SK-N-SH (cell line): ENCODE measurements around the gene ZNF317. TPM values are rescaled to one million over a fixed set of nuclear protein-coding genes. Genes with fewer than 3 reads are reported as not detected.

ENCODE experiments used
- CTCF ChIA-PET: fragments of 300-600, 350-600 bp; formaldehyde crosslinking; extraction: SDS; loops from one replicate; lab custom pipeline; 2021; lab: Yijun Ruan, JAX
- POLR2A ChIA-PET: fragments of 350-600 bp; sonication (Branson Sonifier 250); formaldehyde crosslinking; extraction: SDS; loops from one replicate; lab custom pipeline; 2020; ENCODE audit warnings: antibody characterized with exemption, inconsistent platforms; lab: Yijun Ruan, JAX
- DNase-seq: peaks from one replicate; pipeline ENCODE4 v3.0.0; 2012
- H2AFZ ChIP-seq: fragments of 200-600 bp; sonication (generic); 2 replicates; pipeline ENCODE4 v1.8.1; 2016; ENCODE audit warnings: antibody characterized with exemption, mild to moderate bottlenecking, low read depth
- H3F3A ChIP-seq: fragments of 200-600 bp; sonication (generic); replicated peaks from 2 replicates; pipeline ENCODE3; 2016; ENCODE audit warnings: antibody characterized with exemption, mild to moderate bottlenecking; ENCODE audit not compliant: insufficient read depth
- H3K27ac ChIP-seq, 2 experiments: fragments of 200-500 bp in 1 of 2; fragments of 200-600 bp in 1 of 2; sonication (Bioruptor generic) in 1 of 2; sonication (generic), shearing (Covaris generic) in 1 of 2; 2 replicates each; pipeline versions ENCODE4 v1.5.1 to v1.6.1; 2014 to 2016; ENCODE audit warnings: low read depth in 2 of 2, inconsistent platforms in 1 of 2, low read length in 1 of 2, mild to moderate bottlenecking in 1 of 2, mixed read lengths in 1 of 2
- H3K27me3 ChIP-seq: fragments of 200-600 bp; sonication (generic), shearing (Covaris generic); 2 replicates; pipeline ENCODE4 v1.6.1; 2016; ENCODE audit warnings: mixed run types; ENCODE audit not compliant: insufficient read depth
- H3K36me3 ChIP-seq, 2 experiments: fragments of 200-500 bp in 1 of 2; fragments of 200-600 bp in 1 of 2; sonication (Bioruptor generic) in 1 of 2; sonication (generic) in 1 of 2; replicated peaks in 1 of 2; 2 replicates each; pipeline versions ENCODE3 to v1.5.1; 2014 to 2016; ENCODE audit warnings: low read length in 1 of 2, mild to moderate bottlenecking in 1 of 2; ENCODE audit not compliant: insufficient read depth in 2 of 2, control insufficient read depth in 1 of 2
- H3K4me1 ChIP-seq, 2 experiments: fragments of 200-500 bp in 1 of 2; fragments of 200-600 bp in 1 of 2; sonication (Bioruptor generic) in 1 of 2; sonication (generic), shearing (Covaris generic) in 1 of 2; 2 replicates each; pipeline versions ENCODE4 v1.5.1 to v1.6.1; 2014 to 2016; ENCODE audit warnings: low read depth in 1 of 2, low read length in 1 of 2, mixed run types in 1 of 2; ENCODE audit not compliant: insufficient read depth in 2 of 2, control insufficient read depth in 1 of 2
- H3K4me2 ChIP-seq: fragments of 200-600 bp; sonication (generic), shearing (Covaris generic); 2 replicates; pipeline ENCODE4 v1.6.1; 2017; ENCODE audit warnings: mixed run types
- H3K4me3 ChIP-seq, 2 experiments: fragments of 200-500 bp in 1 of 2; fragments of 200-600 bp in 1 of 2; sonication (Bioruptor generic) in 1 of 2; sonication (generic), shearing (Covaris generic) in 1 of 2; 2 replicates each; pipeline versions ENCODE4 v1.5.1 to v1.8.1; 2014 to 2016; ENCODE audit warnings: low read depth in 2 of 2, inconsistent platforms in 1 of 2, low read length in 1 of 2, mild to moderate bottlenecking in 1 of 2, mixed read lengths in 1 of 2, moderate library complexity in 1 of 2
- H3K79me2 ChIP-seq: fragments of 200-600 bp; sonication (generic); 2 replicates; pipeline ENCODE4 v1.8.1; 2017; ENCODE audit warnings: mild to moderate bottlenecking; ENCODE audit not compliant: insufficient read depth
- H3K9ac ChIP-seq: fragments of 200-600 bp; sonication (generic); 2 replicates; pipeline ENCODE4 v1.6.1; 2017; ENCODE audit warnings: mixed run types
- H3K9me2 ChIP-seq: fragments of 200-600 bp; sonication (generic); 2 replicates; pipeline ENCODE4 v1.6.1; 2017; ENCODE audit warnings: mixed run types
- H3K9me3 ChIP-seq: fragments of 200-600 bp; sonication (generic); 2 replicates; pipeline ENCODE4 v1.6.1; 2017; ENCODE audit warnings: mixed run types, mild to moderate bottlenecking, moderate library complexity
- H4K20me1 ChIP-seq: fragments of 200-600 bp; sonication (generic); 2 replicates; pipeline ENCODE4 v1.6.1; 2017; ENCODE audit warnings: mild to moderate bottlenecking, mixed run types; ENCODE audit not compliant: insufficient read depth
- CHD2 ChIP-seq: fragments of 150-350 bp; IDR thresholded peaks from 2 replicates; pipeline ENCODE4 v1.6.1; 2018; ENCODE audit warnings: low read length; ENCODE audit not compliant: partially characterized antibody
- EZH2phosphoT487 ChIP-seq: fragments of 200-600 bp; sonication (generic); IDR thresholded peaks from 2 replicates; pipeline ENCODE4 v1.6.1; 2017; ENCODE audit warnings: low read depth, mixed run types, mild to moderate bottlenecking, antibody characterized with exemption, moderate library complexity, borderline replicate concordance
- FOSL2 ChIP-seq: IDR thresholded peaks from 2 replicates; pipeline ENCODE4 v1.4.0; 2012; ENCODE audit warnings: low read depth, mild to moderate bottlenecking, moderate library complexity, borderline replicate concordance
- GATA2 ChIP-seq: sonication (generic); formaldehyde crosslinking; IDR thresholded peaks from 2 replicates; pipeline ENCODE4 v1.5.0; 2020; ENCODE audit warnings: mild to moderate bottlenecking, missing genetic modification reagents
- MEF2A ChIP-seq: IDR thresholded peaks from 2 replicates; pipeline ENCODE4 v1.4.0; 2012; ENCODE audit warnings: low read depth, borderline replicate concordance
- NFIC ChIP-seq: IDR thresholded peaks from 2 replicates; pipeline ENCODE4 v1.4.0; 2012; ENCODE audit warnings: borderline replicate concordance
- NRF1 ChIP-seq: IDR thresholded peaks from 2 replicates; pipeline ENCODE4 v1.6.1; 2012; ENCODE audit warnings: low read depth, mild to moderate bottlenecking, low read length
- POLR2AphosphoS5 ChIP-seq: IDR thresholded peaks from 2 replicates; pipeline ENCODE4 v1.6.1; 2012; ENCODE audit warnings: low read depth, low read length
- RCOR1 ChIP-seq: fragments of 150-350 bp; IDR thresholded peaks from 2 replicates; pipeline ENCODE4 v1.6.1; 2017; ENCODE audit warnings: antibody characterized with exemption, low read length
- RXRA ChIP-seq: IDR thresholded peaks from 2 replicates; pipeline ENCODE4 v1.4.0; 2012; ENCODE audit warnings: low read depth, mild to moderate bottlenecking, borderline replicate concordance
- SIN3A ChIP-seq: IDR thresholded peaks from 2 replicates; pipeline ENCODE4 v1.6.1; 2012; ENCODE audit warnings: low read depth, mild to moderate bottlenecking, low read length, moderate library complexity, borderline replicate concordance
- TAF1 ChIP-seq: IDR thresholded peaks from 2 replicates; pipeline ENCODE4 v1.6.1; 2012; ENCODE audit warnings: low read depth, mild to moderate bottlenecking, low read length, moderate library complexity, borderline replicate concordance
- TCF12 ChIP-seq: IDR thresholded peaks from 2 replicates; pipeline ENCODE4 v1.4.0; 2012
- TEAD4 ChIP-seq: IDR thresholded peaks from 2 replicates; pipeline ENCODE4 v1.4.0; 2012; ENCODE audit warnings: mild to moderate bottlenecking, borderline replicate concordance; ENCODE audit not compliant: insufficient read depth
- WGBS: methylation state at CpG from one replicate; pipeline ENCODE4 v1.1.6; 2017; ENCODE audit warnings: low lambda C conversion rate; 5-methylcytosine and 5-hydroxymethylcytosine counted together
- polyA plus RNA-seq, 3 experiments: library from polyadenylated mRNA; depleted of rRNA; stranded (reverse); fragments of >200 nt; gene quantifications; 2 replicates each; pipeline ENCODE4 v1.2.3, GENCODE V29; 2012
- TF ChIP-seq, protein P1 (sequence below): fragments of 150-350 bp; IDR thresholded peaks from 2 replicates; pipeline ENCODE4 v1.6.1; 2016; ENCODE audit warnings: mild to moderate bottlenecking, low read depth, low read length
- TF ChIP-seq, protein P2 (sequence below): IDR thresholded peaks from 2 replicates; pipeline ENCODE4 v1.4.0; 2012; ENCODE audit warnings: low read depth, borderline replicate concordance
- TF ChIP-seq, protein P3 (sequence below): fragments of 200-600 bp; sonication (generic); IDR thresholded peaks from 2 replicates; pipeline ENCODE4 v1.6.1; 2017; ENCODE audit warnings: antibody characterized with exemption, mild to moderate bottlenecking, moderate library complexity

ZNF317 gene
- polyA plus RNA-seq, 1 of the 3 experiments (the other 2 are of a cell fraction) = 16.0 TPM

DNA sequence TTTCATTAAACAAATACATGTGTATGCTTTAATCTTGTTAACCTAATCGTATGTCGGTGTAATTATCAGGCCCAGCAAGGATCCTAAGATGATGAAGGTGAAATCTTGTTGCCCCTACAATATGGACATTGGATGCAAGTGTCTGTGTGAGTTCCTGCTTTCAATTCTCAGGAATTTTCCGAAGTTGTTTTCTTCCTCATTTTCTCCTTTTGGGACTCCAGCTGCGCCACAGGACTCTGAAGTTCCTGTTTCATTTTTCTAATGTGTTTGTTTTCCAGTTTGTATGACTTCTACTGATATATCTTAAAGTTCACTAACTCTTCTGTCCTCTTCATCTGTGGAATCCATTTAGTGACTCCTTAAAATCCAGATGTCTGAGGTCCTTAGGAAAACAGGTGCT is 26.6 kb downstream of the ZNF317 start:
- no peaks in the 10 kb centered on the region for H3K9me2 ChIP-seq
- no peak overlapping the region for H3K27ac ChIP-seq
- ChIA-PET CTCF (no interaction called here), POLR2A (no interaction called here)
- H3K4me3 ChIP-seq = no peak overlapping the region
- no peaks in the 10 kb centered on the region for H3K9me3 ChIP-seq
- 90% methylated on average over 4 of the region's 4 CpGs for WGBS
- H3K36me3 ChIP-seq = peaks cover 18 to 33% of the 10 kb centered on the region in 2 experiments
- no peaks in the 10 kb centered on the region for H3F3A ChIP-seq
- H3K4me2 ChIP-seq = no peak overlapping the region
- TF ChIP-seq, protein P1, sequence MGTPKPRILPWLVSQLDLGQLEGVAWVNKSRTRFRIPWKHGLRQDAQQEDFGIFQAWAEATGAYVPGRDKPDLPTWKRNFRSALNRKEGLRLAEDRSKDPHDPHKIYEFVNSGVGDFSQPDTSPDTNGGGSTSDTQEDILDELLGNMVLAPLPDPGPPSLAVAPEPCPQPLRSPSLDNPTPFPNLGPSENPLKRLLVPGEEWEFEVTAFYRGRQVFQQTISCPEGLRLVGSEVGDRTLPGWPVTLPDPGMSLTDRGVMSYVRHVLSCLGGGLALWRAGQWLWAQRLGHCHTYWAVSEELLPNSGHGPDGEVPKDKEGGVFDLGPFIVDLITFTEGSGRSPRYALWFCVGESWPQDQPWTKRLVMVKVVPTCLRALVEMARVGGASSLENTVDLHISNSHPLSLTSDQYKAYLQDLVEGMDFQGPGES = no peak
- TF ChIP-seq NFIC = no peak
- no peak for TF ChIP-seq RCOR1
- no peak for TF ChIP-seq RXRA
- TF ChIP-seq CHD2 = no peak
- no peak for TF ChIP-seq MEF2A
- no peak for TF ChIP-seq FOSL2
- no peak for TF ChIP-seq TCF12
- TF ChIP-seq EZH2phosphoT487 = no peak
- no peak for TF ChIP-seq NRF1
- TF ChIP-seq SIN3A = no peak
- TF ChIP-seq, protein P2, sequence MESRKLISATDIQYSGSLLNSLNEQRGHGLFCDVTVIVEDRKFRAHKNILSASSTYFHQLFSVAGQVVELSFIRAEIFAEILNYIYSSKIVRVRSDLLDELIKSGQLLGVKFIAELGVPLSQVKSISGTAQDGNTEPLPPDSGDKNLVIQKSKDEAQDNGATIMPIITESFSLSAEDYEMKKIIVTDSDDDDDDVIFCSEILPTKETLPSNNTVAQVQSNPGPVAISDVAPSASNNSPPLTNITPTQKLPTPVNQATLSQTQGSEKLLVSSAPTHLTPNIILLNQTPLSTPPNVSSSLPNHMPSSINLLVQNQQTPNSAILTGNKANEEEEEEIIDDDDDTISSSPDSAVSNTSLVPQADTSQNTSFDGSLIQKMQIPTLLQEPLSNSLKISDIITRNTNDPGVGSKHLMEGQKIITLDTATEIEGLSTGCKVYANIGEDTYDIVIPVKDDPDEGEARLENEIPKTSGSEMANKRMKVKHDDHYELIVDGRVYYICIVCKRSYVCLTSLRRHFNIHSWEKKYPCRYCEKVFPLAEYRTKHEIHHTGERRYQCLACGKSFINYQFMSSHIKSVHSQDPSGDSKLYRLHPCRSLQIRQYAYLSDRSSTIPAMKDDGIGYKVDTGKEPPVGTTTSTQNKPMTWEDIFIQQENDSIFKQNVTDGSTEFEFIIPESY = no peak
- TF ChIP-seq TAF1 = no peak
- TF ChIP-seq, protein P3, sequence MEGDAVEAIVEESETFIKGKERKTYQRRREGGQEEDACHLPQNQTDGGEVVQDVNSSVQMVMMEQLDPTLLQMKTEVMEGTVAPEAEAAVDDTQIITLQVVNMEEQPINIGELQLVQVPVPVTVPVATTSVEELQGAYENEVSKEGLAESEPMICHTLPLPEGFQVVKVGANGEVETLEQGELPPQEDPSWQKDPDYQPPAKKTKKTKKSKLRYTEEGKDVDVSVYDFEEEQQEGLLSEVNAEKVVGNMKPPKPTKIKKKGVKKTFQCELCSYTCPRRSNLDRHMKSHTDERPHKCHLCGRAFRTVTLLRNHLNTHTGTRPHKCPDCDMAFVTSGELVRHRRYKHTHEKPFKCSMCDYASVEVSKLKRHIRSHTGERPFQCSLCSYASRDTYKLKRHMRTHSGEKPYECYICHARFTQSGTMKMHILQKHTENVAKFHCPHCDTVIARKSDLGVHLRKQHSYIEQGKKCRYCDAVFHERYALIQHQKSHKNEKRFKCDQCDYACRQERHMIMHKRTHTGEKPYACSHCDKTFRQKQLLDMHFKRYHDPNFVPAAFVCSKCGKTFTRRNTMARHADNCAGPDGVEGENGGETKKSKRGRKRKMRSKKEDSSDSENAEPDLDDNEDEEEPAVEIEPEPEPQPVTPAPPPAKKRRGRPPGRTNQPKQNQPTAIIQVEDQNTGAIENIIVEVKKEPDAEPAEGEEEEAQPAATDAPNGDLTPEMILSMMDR = no peak
- TF ChIP-seq TEAD4 = no peak
- no peak for TF ChIP-seq GATA2 (CRISPR knock-in tag)
- TF ChIP-seq POLR2AphosphoS5 = no peak
- no peaks in the 10 kb centered on the region for H3K4me1 ChIP-seq
- no peaks in the 10 kb centered on the region for H3K27me3 ChIP-seq
- DNase-seq = no peak
- no peak overlapping the region for H2AFZ ChIP-seq
- no peaks in the 10 kb centered on the region; the same call in 1 of the 2 replicates for H3K79me2 ChIP-seq
- H4K20me1 ChIP-seq = no peaks in the 10 kb centered on the region
- no peak overlapping the region for H3K9ac ChIP-seq
